ENCODE results near the gene ATG16L1. TPM values are rescaled to one million over a fixed set of nuclear protein-coding genes. Genes with fewer than 3 reads are reported as not detected.

ATG16L1 gene
- total RNA-seq, 1 experiment from 2014 or later, result 26.4 TPM

GRCh38 chr2:233252227-233252626, 754 bp downstream of the ATG16L1 start:
- no peaks in the 10 kb centered on the region for H3K27me3 Mint-ChIP-seq (ENCODE audit: insufficient read depth, unreplicated experiment)
- ChIA-PET POLR2A (interaction anchor here (0.8 to 3.8 kb wide), 11 partner anchors 9 to 642 kb away, joined by 3 to 24 read pairs (median 4); partner anchors contain the start of gene GIGYF2), CTCF (interaction anchor here (0.6 to 4.5 kb wide), 9 partner anchors 9 to 446 kb away, joined by 3 to 23 read pairs (median 4); no protein-coding TSS in a partner anchor)
- peak overlapping the region; percentile 74 for H3K27ac Mint-ChIP-seq (ENCODE audit: low read depth, unreplicated experiment)
- no TSS peak for BruUV-seq (replicated peaks)
- no peak for DNase-seq (ENCODE audit: unreplicated experiment)
- H3K36me3 Mint-ChIP-seq (ENCODE audit: insufficient read depth, unreplicated experiment), result peaks cover 12% of the 10 kb centered on the region
- intact Hi-C loops (cut with micrococcal nuclease), result loop anchor here (5.0 kb wide), 1 partner anchor 200 kb away; no protein-coding TSS in a partner anchor
- H3K4me1 Mint-ChIP-seq (ENCODE audit: insufficient read depth, unreplicated experiment), result peaks cover 24% of the 10 kb centered on the region
- no peak for TF ChIP-seq CTCF (IDR thresholded peaks at IDR 0.05; ENCODE audit: unreplicated experiment)
- H3K9me3 Mint-ChIP-seq (ENCODE audit: unreplicated experiment), result no peaks in the 10 kb centered on the region
- H3K4me3 Mint-ChIP-seq (ENCODE audit: unreplicated experiment), result peak overlapping the region; percentile 86

GRCh38 chr2:233255151-233255550, 3.7 kb downstream of the ATG16L1 start:
- intact Hi-C loops (cut with micrococcal nuclease), result no loop called here
- no peaks in the 10 kb centered on the region for H3K27me3 Mint-ChIP-seq (ENCODE audit: insufficient read depth, unreplicated experiment)
- H3K36me3 Mint-ChIP-seq (ENCODE audit: insufficient read depth, unreplicated experiment), result peaks cover 27% of the 10 kb centered on the region
- H3K4me1 Mint-ChIP-seq (ENCODE audit: insufficient read depth, unreplicated experiment), result peaks cover 16% of the 10 kb centered on the region
- H3K9me3 Mint-ChIP-seq (ENCODE audit: unreplicated experiment), result no peaks in the 10 kb centered on the region
- H3K27ac Mint-ChIP-seq (ENCODE audit: low read depth, unreplicated experiment), result no peak overlapping the region
- BruUV-seq (replicated peaks), result no TSS peak
- CTCF ChIA-PET, result no interaction called here
- no peak overlapping the region for H3K4me3 Mint-ChIP-seq (ENCODE audit: unreplicated experiment)
- POLR2A ChIA-PET, result no interaction called here
- TF ChIP-seq CTCF (IDR thresholded peaks at IDR 0.05; ENCODE audit: unreplicated experiment), result no peak
- no peak for DNase-seq (ENCODE audit: unreplicated experiment)

- DNase-seq (ENCODE audit: unreplicated experiment), result no peak
- H3K27me3 Mint-ChIP-seq (ENCODE audit: insufficient read depth, unreplicated experiment), result no peaks in the 10 kb centered on the region
- ChIA-PET POLR2A (no interaction called here), CTCF (no interaction called here)
- no peak for TF ChIP-seq CTCF (IDR thresholded peaks at IDR 0.05; ENCODE audit: unreplicated experiment)
- no TSS peak for BruUV-seq (replicated peaks)
- H3K4me1 Mint-ChIP-seq (ENCODE audit: insufficient read depth, unreplicated experiment), result peaks cover 16% of the 10 kb centered on the region
- intact Hi-C loops (cut with micrococcal nuclease), result no loop called here
- H3K4me3 Mint-ChIP-seq (ENCODE audit: unreplicated experiment), result no peak overlapping the region
- H3K9me3 Mint-ChIP-seq (ENCODE audit: unreplicated experiment), result no peaks in the 10 kb centered on the region
- peaks cover 33% of the 10 kb centered on the region for H3K36me3 Mint-ChIP-seq (ENCODE audit: insufficient read depth, unreplicated experiment)
- no peak overlapping the region for H3K27ac Mint-ChIP-seq (ENCODE audit: low read depth, unreplicated experiment)
These were observed 4.6 kb downstream of the ATG16L1 start for GRCh38 chr2:233256048-233256447.

- Mint-ChIP-seq H3K27ac (ENCODE audit: low read depth, unreplicated experiment) (no peak overlapping the region), H3K9me3 (ENCODE audit: unreplicated experiment) (no peaks in the 10 kb centered on the region), H3K36me3 (ENCODE audit: insufficient read depth, unreplicated experiment) (peaks cover 54% of the 10 kb centered on the region), H3K27me3 (ENCODE audit: insufficient read depth, unreplicated experiment) (no peaks in the 10 kb centered on the region), H3K4me1 (ENCODE audit: insufficient read depth, unreplicated experiment) (peaks cover 16% of the 10 kb centered on the region), H3K4me3 (ENCODE audit: unreplicated experiment) (no peak overlapping the region)
- intact Hi-C loops (cut with micrococcal nuclease), result no loop called here
- no TSS peak for BruUV-seq (replicated peaks)
- CTCF ChIA-PET, result no interaction called here
- POLR2A ChIA-PET, result no interaction called here
- no peak for TF ChIP-seq CTCF (IDR thresholded peaks at IDR 0.05; ENCODE audit: unreplicated experiment)
- DNase-seq (ENCODE audit: unreplicated experiment), result no peak
These were observed 6.7 kb downstream of the ATG16L1 start for GRCh38 chr2:233258211-233258610.

Measured in MCF 10A (cell line).